ENCODE data around the gene LANCL2. TPM values are rescaled to one million over a fixed set of nuclear protein-coding genes. Genes with fewer than 3 reads are reported as not detected.

LANCL2 gene, protein sequence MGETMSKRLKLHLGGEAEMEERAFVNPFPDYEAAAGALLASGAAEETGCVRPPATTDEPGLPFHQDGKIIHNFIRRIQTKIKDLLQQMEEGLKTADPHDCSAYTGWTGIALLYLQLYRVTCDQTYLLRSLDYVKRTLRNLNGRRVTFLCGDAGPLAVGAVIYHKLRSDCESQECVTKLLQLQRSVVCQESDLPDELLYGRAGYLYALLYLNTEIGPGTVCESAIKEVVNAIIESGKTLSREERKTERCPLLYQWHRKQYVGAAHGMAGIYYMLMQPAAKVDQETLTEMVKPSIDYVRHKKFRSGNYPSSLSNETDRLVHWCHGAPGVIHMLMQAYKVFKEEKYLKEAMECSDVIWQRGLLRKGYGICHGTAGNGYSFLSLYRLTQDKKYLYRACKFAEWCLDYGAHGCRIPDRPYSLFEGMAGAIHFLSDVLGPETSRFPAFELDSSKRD
- total RNA-seq = 21.3 and 30.4 TPM in 2 replicates

DNA sequence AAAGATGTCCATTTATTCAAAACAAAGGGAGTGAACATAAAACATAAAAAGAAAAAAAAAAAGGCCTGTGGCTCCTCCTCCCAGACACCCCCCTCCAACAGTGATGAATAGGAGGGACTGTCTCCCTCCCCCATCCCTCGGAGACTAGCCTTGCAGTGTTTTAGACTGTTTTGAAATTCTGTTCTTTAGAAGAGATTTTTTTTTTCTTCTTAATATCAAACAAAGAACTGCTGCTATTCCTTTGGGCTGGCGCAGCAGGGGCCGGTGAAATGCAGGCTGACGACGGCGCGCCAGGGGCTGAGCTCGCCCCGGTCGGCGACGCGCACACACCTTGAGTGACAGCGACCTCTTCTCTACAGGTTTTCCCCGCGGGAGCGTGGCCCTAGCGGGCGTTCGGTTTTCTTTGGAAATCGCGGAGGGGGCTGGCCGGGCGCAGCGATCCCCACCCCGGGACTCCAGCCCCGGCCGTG is at the start of gene LANCL2:
Gene LANCL2 (plus strand): TSS at position 133 of the 470 bp plus-strand sequence. CDS start 689 bp downstream, outside the sequence.

Other genes starting within 250 kb of the LANCL2 start
- gene VOPP1, start 207.2 kb downstream of the LANCL2 start, total RNA-seq = 23.9 and 132 TPM in 2 replicates

Measured in placental pericyte (primary cell).